A673 (cell line): ENCODE data around the gene XBP1. TPM values are rescaled to one million over a fixed set of nuclear protein-coding genes. Genes with fewer than 3 reads are reported as not detected.

Experiments used
- BruUV-seq: library from RNA; stranded (reverse); fragments of 400-500 nt; replicated peaks from 2 replicates; lab custom pipeline; 2021; lab: Mats Ljungman, UMichigan
- CTCF ChIA-PET: fragments of 300-600 bp; sonication (Branson Sonifier 250); formaldehyde crosslinking; loops from one replicate; lab custom pipeline; 2022; ENCODE audit warnings: antibody characterized with exemption; lab: Charles Lee
- POLR2A ChIA-PET: fragments of 300-600 bp; sonication (Branson Sonifier 250); formaldehyde crosslinking; loops from one replicate; lab custom pipeline; 2022; ENCODE audit warnings: antibody characterized with exemption; ENCODE audit not compliant: low non-redundant PET; lab: Charles Lee
- DNase-seq: peaks from one replicate; pipeline ENCODE4 v3.0.0-alpha.2; 2015; ENCODE audit warnings: low spot score
- H3K27ac ChIP-seq: fragments of 200-600 bp; sonication (generic); 2 replicates; pipeline ENCODE4 v1.5.1; 2016; ENCODE audit warnings: mixed run types, low read depth, mild to moderate bottlenecking, mixed read lengths, antibody characterized with exemption, low read length; ENCODE audit not compliant: poor library complexity, severe bottlenecking
- H3K27me3 ChIP-seq: fragments of 200-600 bp; sonication (generic); replicated peaks from 2 replicates; pipeline ENCODE4 v1.6.1; 2017; ENCODE audit warnings: mixed run types, low read depth, mild to moderate bottlenecking, mixed read lengths, antibody characterized with exemption, low read length; ENCODE audit not compliant: insufficient read depth, poor library complexity
- H3K36me3 ChIP-seq: fragments of 200-600 bp; sonication (generic); 2 replicates; pipeline ENCODE4 v1.6.1; 2016; ENCODE audit warnings: mixed run types, mild to moderate bottlenecking, mixed read lengths, antibody characterized with exemption, low read length; ENCODE audit not compliant: insufficient read depth, poor library complexity, severe bottlenecking
- H3K4me1 ChIP-seq: fragments of 200-600 bp; sonication (generic); 2 replicates; pipeline ENCODE4 v1.6.1; 2017; ENCODE audit warnings: mixed run types, mild to moderate bottlenecking, mixed read lengths, antibody characterized with exemption, low read length; ENCODE audit not compliant: insufficient read depth, poor library complexity, severe bottlenecking
- H3K4me3 ChIP-seq: fragments of 200-600 bp; sonication (generic); 2 replicates; pipeline ENCODE4 v1.5.1; 2016; ENCODE audit warnings: low read depth, mixed run types, mild to moderate bottlenecking, mixed read lengths, low read length; ENCODE audit not compliant: poor library complexity, severe bottlenecking
- H3K9me3 ChIP-seq: fragments of 200-600 bp; sonication (generic); 2 replicates; pipeline ENCODE4 v1.6.1; 2016; ENCODE audit warnings: mixed run types, low read depth, mild to moderate bottlenecking, mixed read lengths, antibody characterized with exemption, low read length; ENCODE audit not compliant: poor library complexity, severe bottlenecking
- EZH2 ChIP-seq: fragments of 200-600 bp; sonication (generic); IDR thresholded peaks from 2 replicates; pipeline ENCODE4 v1.6.1; 2017; ENCODE audit warnings: borderline replicate concordance, low read depth, mild to moderate bottlenecking, mixed read lengths, antibody characterized with exemption, low read length; ENCODE audit not compliant: poor library complexity, severe bottlenecking
- intact Hi-C: fragments of 100-400 bp; cut with micrococcal nuclease; formaldehyde crosslinking; loops from one replicate; pipeline ENCODE4 v1.10.0; 2022; ENCODE audit not compliant: unreplicated experiment
- total RNA-seq: library from RNA; stranded (reverse); gene quantifications from 2 replicates; pipeline ENCODE4 v1.2.3, GENCODE V29; 2021
- TF ChIP-seq, protein P1 (sequence below): fragments of 300-800, 200-600 bp; sonication (generic); conservative IDR thresholded peaks from 2 replicates; pipeline ENCODE4 v1.5.1; 2017; ENCODE audit warnings: low read depth, mild to moderate bottlenecking, antibody characterized with exemption, low read length, moderate library complexity, mixed read lengths

Gene XBP1
- total RNA-seq, 1 experiment from 2014 or later = 66.3 TPM

DNA sequence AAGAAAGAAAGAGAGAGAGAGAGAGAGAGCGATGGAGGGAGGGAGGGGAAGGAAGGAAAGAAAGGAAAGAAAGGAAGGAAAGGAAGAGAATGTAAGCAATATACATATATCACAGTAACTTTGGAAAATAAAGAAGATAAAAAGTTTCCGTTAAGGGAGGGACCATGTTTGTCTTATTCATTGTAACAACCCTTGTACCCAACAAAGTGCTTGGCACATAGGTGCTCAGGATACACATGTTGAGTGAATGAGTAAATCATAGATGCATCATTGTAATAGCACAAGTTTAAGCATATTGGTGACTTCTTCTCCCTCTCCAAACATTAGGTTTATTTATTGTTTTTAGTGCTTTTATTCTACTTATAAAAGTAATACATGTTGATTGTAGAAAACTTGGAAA is 43.3 kb upstream of the XBP1 start:
- no peak for DNase-seq
- Histone ChIP-seq H3K4me3 (no peak overlapping the region), H3K9me3 (no peaks in the 10 kb centered on the region), H3K27me3 (no peaks in the 10 kb centered on the region), H3K27ac (no peak overlapping the region), H3K4me1 (no peaks in the 10 kb centered on the region), H3K36me3 (no peaks in the 10 kb centered on the region)
- CTCF ChIA-PET = no interaction called here
- intact Hi-C loops = no loop called here
- BruUV-seq = no TSS peak
- POLR2A ChIA-PET = no interaction called here
- TF ChIP-seq, protein P1, sequence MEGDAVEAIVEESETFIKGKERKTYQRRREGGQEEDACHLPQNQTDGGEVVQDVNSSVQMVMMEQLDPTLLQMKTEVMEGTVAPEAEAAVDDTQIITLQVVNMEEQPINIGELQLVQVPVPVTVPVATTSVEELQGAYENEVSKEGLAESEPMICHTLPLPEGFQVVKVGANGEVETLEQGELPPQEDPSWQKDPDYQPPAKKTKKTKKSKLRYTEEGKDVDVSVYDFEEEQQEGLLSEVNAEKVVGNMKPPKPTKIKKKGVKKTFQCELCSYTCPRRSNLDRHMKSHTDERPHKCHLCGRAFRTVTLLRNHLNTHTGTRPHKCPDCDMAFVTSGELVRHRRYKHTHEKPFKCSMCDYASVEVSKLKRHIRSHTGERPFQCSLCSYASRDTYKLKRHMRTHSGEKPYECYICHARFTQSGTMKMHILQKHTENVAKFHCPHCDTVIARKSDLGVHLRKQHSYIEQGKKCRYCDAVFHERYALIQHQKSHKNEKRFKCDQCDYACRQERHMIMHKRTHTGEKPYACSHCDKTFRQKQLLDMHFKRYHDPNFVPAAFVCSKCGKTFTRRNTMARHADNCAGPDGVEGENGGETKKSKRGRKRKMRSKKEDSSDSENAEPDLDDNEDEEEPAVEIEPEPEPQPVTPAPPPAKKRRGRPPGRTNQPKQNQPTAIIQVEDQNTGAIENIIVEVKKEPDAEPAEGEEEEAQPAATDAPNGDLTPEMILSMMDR = no peak

DNA sequence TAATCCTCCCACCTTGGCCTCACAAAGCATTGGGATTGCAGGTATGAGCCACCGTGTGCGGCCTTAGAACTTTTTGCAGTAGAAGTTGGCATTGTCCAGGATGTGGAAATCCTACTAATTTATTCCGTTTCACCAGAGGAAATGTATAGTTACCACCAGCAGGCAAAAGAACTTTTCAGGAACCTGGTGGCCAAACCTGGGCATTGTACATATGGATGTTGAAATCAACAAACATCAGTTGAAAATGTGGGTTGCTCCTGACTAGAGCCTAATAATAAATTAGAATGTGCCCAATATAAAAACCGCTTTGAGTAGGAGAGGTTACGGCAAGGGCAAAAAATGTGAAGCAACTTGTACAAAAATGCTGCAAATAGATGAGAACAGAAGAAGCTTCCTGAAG is 40.7 kb upstream of the XBP1 start:
- Histone ChIP-seq H3K36me3 (no peaks in the 10 kb centered on the region), H3K4me3 (no peak overlapping the region), H3K9me3 (no peaks in the 10 kb centered on the region), H3K4me1 (no peaks in the 10 kb centered on the region), H3K27ac (no peak overlapping the region), H3K27me3 (no peaks in the 10 kb centered on the region)
- BruUV-seq = no TSS peak
- POLR2A ChIA-PET = no interaction called here
- no peak for DNase-seq
- intact Hi-C loops = no loop called here
- no peak for TF ChIP-seq EZH2
- TF ChIP-seq, protein P1 = no peak
- CTCF ChIA-PET = no interaction called here

DNA sequence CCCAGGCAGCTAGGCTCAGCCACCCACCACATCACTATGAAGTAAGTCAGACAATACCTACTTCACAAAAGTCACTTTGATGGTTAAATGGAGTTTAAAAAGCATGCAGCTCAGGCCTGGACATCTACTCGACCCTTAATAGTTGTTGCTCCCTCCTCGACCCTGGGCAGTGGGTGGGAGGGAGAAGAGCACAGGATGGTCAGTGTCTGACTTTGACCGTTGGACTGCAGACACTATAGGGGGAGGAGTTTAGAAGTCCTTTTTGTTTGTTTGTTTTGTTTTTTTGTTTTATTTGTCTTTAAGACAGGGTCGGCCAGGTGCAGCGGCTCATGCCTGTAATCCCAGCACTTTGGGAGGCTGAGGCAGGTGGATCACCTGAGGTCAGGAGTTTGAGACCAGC is 38.6 kb upstream of the XBP1 start:
- ChIA-PET CTCF (no interaction called here), POLR2A (no interaction called here)
- no peaks in the 10 kb centered on the region for H3K27me3 ChIP-seq
- no peaks in the 10 kb centered on the region for H3K9me3 ChIP-seq
- no peaks in the 10 kb centered on the region for H3K4me1 ChIP-seq
- intact Hi-C loops = no loop called here
- H3K36me3 ChIP-seq = no peaks in the 10 kb centered on the region
- no TSS peak for BruUV-seq
- no peak for DNase-seq
- H3K27ac ChIP-seq = no peak overlapping the region
- no peak for TF ChIP-seq EZH2
- TF ChIP-seq, protein P1 = no peak
- H3K4me3 ChIP-seq = no peak overlapping the region
